Measurements from ENCODE around the gene ATRNL1.

The ATRNL1 gene

DNA sequence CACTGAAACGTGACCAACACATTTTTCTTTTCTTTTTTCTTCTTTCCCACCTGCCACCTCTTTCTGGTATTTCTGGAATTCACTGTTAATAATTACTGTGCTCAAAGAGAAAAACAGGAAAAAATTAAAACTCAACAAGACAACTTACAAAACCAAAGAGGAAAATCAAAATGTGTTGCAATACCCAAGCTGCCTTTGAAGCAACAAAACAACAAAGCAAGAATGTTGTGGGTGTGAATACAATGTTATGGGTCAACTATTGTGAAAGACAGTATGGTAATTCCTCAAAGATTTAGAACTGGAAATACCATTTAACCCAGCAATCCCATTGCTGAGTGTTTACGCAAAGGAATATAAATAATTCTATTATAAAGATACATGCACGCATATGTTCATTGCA is 764.7 kb downstream of the ATRNL1 start:
- Histone ChIP-seq H4K20me1 (ENCODE audit: insufficient read depth, low read length) (no peaks in the 10 kb centered on the region), H3K9me3 (ENCODE audit: low read length) (no peaks in the 10 kb centered on the region), H2AFZ (ENCODE audit: low read length) (no peak overlapping the region), H3K9ac (ENCODE audit: low read length) (no peak overlapping the region), H3K9me2 (ENCODE audit: low read depth, low read length) (no peaks in the 10 kb centered on the region), H3K27me3 (ENCODE audit: insufficient read depth, low read length) (no peaks in the 10 kb centered on the region), H3K4me3 (ENCODE audit: low read depth, low read length, poor library complexity, severe bottlenecking) (no peak overlapping the region), H3K4me1 (ENCODE audit: insufficient read depth, low read length, severe bottlenecking) (no peaks in the 10 kb centered on the region), H3K36me3 (ENCODE audit: insufficient read depth, low read length) (no peaks in the 10 kb centered on the region), H3F3A (ENCODE audit: insufficient read depth, low read length) (no peaks in the 10 kb centered on the region), H3K4me2 (ENCODE audit: low read length) (no peak overlapping the region), H3K27ac (ENCODE audit: low read depth, low read length, poor library complexity, severe bottlenecking) (no peak overlapping the region), H3K79me2 (ENCODE audit: insufficient read depth, low read length) (no peaks in the 10 kb centered on the region)
- TF ChIP-seq EZH2 (IDR thresholded peaks at IDR 0.05; ENCODE audit: borderline replicate concordance, low read length), result no peak
- TF ChIP-seq CTCF (IDR thresholded peaks at IDR 0.05; ENCODE audit: low read length), result no peak

DNA sequence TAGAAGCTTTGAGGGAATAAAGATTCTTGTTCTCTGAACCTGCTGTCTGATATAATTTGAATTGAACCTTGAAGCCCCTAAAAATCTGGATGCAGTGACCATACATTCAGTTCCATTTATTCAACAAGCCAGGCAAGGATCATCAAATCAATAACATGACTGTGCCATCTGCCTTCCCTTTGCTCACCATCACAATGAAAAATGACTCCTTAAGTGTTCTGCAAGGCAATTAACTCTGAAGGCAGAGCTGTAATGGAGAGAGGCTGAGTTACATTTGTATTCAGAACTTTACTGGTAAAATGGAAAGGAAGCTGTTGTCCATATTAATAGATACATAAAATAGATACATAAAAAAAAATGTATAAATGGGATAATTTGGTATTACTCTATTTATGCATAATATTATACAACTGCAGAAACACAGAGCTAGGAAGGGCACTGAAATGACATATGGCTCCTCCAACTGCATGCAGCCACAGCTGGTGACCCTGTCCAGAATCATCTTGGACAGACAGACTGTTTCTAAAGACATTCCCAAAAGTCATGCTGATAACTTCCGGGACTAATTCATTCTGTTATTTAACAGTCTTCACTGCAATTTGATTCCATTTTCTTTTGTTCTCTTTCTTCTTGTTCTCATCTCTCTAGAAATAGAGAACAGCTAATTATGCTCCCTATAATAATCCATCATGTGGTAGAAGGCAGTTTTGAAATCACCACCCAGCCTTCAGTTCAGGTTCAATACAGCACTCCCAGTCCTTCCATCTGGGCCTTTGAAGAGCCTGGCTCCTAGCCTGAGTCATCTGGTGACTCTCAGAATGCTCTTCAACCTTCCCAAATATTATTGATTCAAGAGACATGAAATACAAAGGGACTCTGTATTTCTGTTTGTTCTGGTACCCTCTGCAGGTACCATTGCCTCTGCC is 767.3 kb downstream of the ATRNL1 start:
- Histone ChIP-seq H3K9me3 (ENCODE audit: low read length) (no peaks in the 10 kb centered on the region), H2AFZ (ENCODE audit: low read length) (no peak overlapping the region), H3K4me3 (ENCODE audit: low read depth, low read length, poor library complexity, severe bottlenecking) (no peak overlapping the region), H3K9me2 (ENCODE audit: low read depth, low read length) (no peaks in the 10 kb centered on the region), H3K9ac (ENCODE audit: low read length) (no peak overlapping the region), H3K79me2 (ENCODE audit: insufficient read depth, low read length) (no peaks in the 10 kb centered on the region), H3K27ac (ENCODE audit: low read depth, low read length, poor library complexity, severe bottlenecking) (no peak overlapping the region), H3K27me3 (ENCODE audit: insufficient read depth, low read length) (no peaks in the 10 kb centered on the region), H4K20me1 (ENCODE audit: insufficient read depth, low read length) (no peaks in the 10 kb centered on the region), H3F3A (ENCODE audit: insufficient read depth, low read length) (no peaks in the 10 kb centered on the region), H3K4me1 (ENCODE audit: insufficient read depth, low read length, severe bottlenecking) (no peaks in the 10 kb centered on the region), H3K4me2 (ENCODE audit: low read length) (no peak overlapping the region), H3K36me3 (ENCODE audit: insufficient read depth, low read length) (no peaks in the 10 kb centered on the region)
- TF ChIP-seq CTCF (IDR thresholded peaks at IDR 0.05; ENCODE audit: low read length) (no peak), EZH2 (IDR thresholded peaks at IDR 0.05; ENCODE audit: borderline replicate concordance, low read length) (no peak)

- Histone ChIP-seq H3K9ac (ENCODE audit: low read length) (no peak overlapping the region), H4K20me1 (ENCODE audit: insufficient read depth, low read length) (no peaks in the 10 kb centered on the region), H3F3A (ENCODE audit: insufficient read depth, low read length) (no peaks in the 10 kb centered on the region), H3K9me2 (ENCODE audit: low read depth, low read length) (no peaks in the 10 kb centered on the region), H3K4me1 (ENCODE audit: insufficient read depth, low read length, severe bottlenecking) (no peaks in the 10 kb centered on the region), H3K27me3 (ENCODE audit: insufficient read depth, low read length) (no peaks in the 10 kb centered on the region), H3K4me2 (ENCODE audit: low read length) (no peak overlapping the region), H3K27ac (ENCODE audit: low read depth, low read length, poor library complexity, severe bottlenecking) (no peak overlapping the region), H3K4me3 (ENCODE audit: low read depth, low read length, poor library complexity, severe bottlenecking) (no peak overlapping the region), H3K9me3 (ENCODE audit: low read length) (no peaks in the 10 kb centered on the region), H3K79me2 (ENCODE audit: insufficient read depth, low read length) (no peaks in the 10 kb centered on the region), H3K36me3 (ENCODE audit: insufficient read depth, low read length) (no peaks in the 10 kb centered on the region), H2AFZ (ENCODE audit: low read length) (no peak overlapping the region)
- TF ChIP-seq EZH2 (IDR thresholded peaks at IDR 0.05; ENCODE audit: borderline replicate concordance, low read length), result no peak
- no peak for TF ChIP-seq CTCF (IDR thresholded peaks at IDR 0.05; ENCODE audit: low read length)
Observed at GRCh38 chr10:115861455-115861854, 768.3 kb downstream of the ATRNL1 start.

All from OCI-LY1 (cell line).